ENCODE data around the gene EIPR1. TPM values are rescaled to one million over a fixed set of nuclear protein-coding genes. Genes with fewer than 3 reads are reported as not detected.

EIPR1 gene
- total and polyA plus RNA-seq, 2 of the 4 experiments (the other 2 are of a cell fraction): 46.5 to 67.4 TPM

GRCh38 chr2:3300224-3300995 is 77.2 kb downstream of the EIPR1 start:
- Histone ChIP-seq H3K9ac (ENCODE audit: low read depth, low read length) (no peak overlapping the region), H3K27me3 (ENCODE audit: control insufficient read depth, insufficient read depth, low read length) (no peaks in the 10 kb centered on the region), H3K79me1 (ENCODE audit: low read depth in 1 of 2, low read length in 2 of 2) (peaks cover 0 to 8% of the 10 kb centered on the region in 2 experiments; a peak in 2 of 4 replicates), H3K23ac (ENCODE audit: low read depth, low read length) (no peak overlapping the region), H3K4me2 (ENCODE audit: low read depth, low read length) (no peak overlapping the region), H4K5ac (ENCODE audit: low read depth, low read length) (no peak overlapping the region), H2AK9ac (replicated peaks; ENCODE audit: low read depth, low read length, poor library complexity) (no peak overlapping the region), H3K56ac (ENCODE audit: extremely low read depth, insufficient read depth, low read length) (no peak overlapping the region), H3K4ac (ENCODE audit: low read depth, low read length) (no peak overlapping the region), H4K91ac (ENCODE audit: insufficient read depth, low read depth, low read length) (no peak overlapping the region), H2BK20ac (ENCODE audit: low read depth, low read length) (no peak overlapping the region), H2AFZ (replicated peaks; ENCODE audit: low read length, poor library complexity) (no peak overlapping the region), H3K14ac (replicated peaks; ENCODE audit: low read depth, low read length) (no peak overlapping the region), H3K4me3 (ENCODE audit: insufficient read depth, low read depth, low read length) (no peak overlapping the region), H3K4me1 (ENCODE audit: control insufficient read depth, insufficient read depth, low read length) (no peaks in the 10 kb centered on the region), H3K18ac (ENCODE audit: low read depth, low read length) (no peak overlapping the region), H2BK15ac (ENCODE audit: low read depth, low read length) (no peak overlapping the region), H3K9me1 (ENCODE audit: insufficient read depth, low read length) (no peaks in the 10 kb centered on the region), H3K27ac (ENCODE audit: insufficient read depth, low read length) (no peak overlapping the region), H2AK5ac (ENCODE audit: low read depth, low read length) (no peak overlapping the region), H3K36me3 (ENCODE audit: control insufficient read depth, insufficient read depth, low read length) (no peaks in the 10 kb centered on the region), H4K20me1 (ENCODE audit: insufficient read depth, low read length) (no peaks in the 10 kb centered on the region), H2BK120ac (ENCODE audit: low read depth, low read length) (no peak overlapping the region), H3K9me3 (ENCODE audit: control insufficient read depth, insufficient read depth, low read length) (no peaks in the 10 kb centered on the region), H2BK5ac (ENCODE audit: low read depth, low read length, poor library complexity, severe bottlenecking) (no peak overlapping the region), H4K8ac (ENCODE audit: low read depth in 2 of 2, low read length in 2 of 2) (no peak overlapping the region)
- ChIA-PET CTCF (no interaction called here), POLR2A (ENCODE audit: unreplicated experiment) (no interaction called here)
- no peak for TF ChIP-seq RAD21 (IDR thresholded peaks at IDR 0.05; ENCODE audit: low read length)
- no peak for TF ChIP-seq CTCF (conservative IDR thresholded peaks at IDR 0.05; ENCODE audit: low read depth, low read length)
- TF ChIP-seq MXI1 (IDR thresholded peaks at IDR 0.05; ENCODE audit: borderline replicate concordance, low read depth, low read length): no peak
- no peak for TF ChIP-seq MAFK (IDR thresholded peaks at IDR 0.05; ENCODE audit: low read depth, low read length)
- TF ChIP-seq SMC3 (IDR thresholded peaks at IDR 0.05; ENCODE audit: low read depth, low read length): no peak
- no peak for TF ChIP-seq RFX5 (IDR thresholded peaks at IDR 0.05; ENCODE audit: low read depth, low read length)
- TF ChIP-seq CEBPB (IDR thresholded peaks at IDR 0.05; ENCODE audit: low read depth, low read length): no peak
- TF ChIP-seq RCOR1 (IDR thresholded peaks at IDR 0.05; ENCODE audit: insufficient replicate concordance, low read length): no peak
- TF ChIP-seq USF2 (IDR thresholded peaks at IDR 0.05; ENCODE audit: low read depth, low read length): no peak
- no peak for TF ChIP-seq CHD1 (IDR thresholded peaks at IDR 0.05; ENCODE audit: low read depth, low read length)
- TF ChIP-seq NFE2L2 (IDR thresholded peaks at IDR 0.05; ENCODE audit: low read depth, low read length): no peak
- in situ Hi-C loops (cut with MboI; ENCODE audit: low sequenced_read_pairs) (no loop called here), dilution Hi-C loops (cut with HindIII; ENCODE audit: low sequenced_read_pairs, unreplicated experiment) (no loop called here), intact Hi-C loops (cut with micrococcal nuclease) (no loop called here)
- 87% methylated on average over 2 of the region's 14 CpGs; no CpG with 5 or more reads in 1 of the 2 experiments for WGBS, 2 experiments (ENCODE audit: extremely low coverage in 2 of 2, insufficient read length in 1 of 2)
- no TSS peak for BruUV-seq (replicated peaks)
- no peak for DNase-seq
- no peak; the same call in 1 of the 2 replicates for ATAC-seq (ENCODE audit: low read depth)

Data from IMR-90 (cell line).